Glutamatergic neuron (in vitro differentiated cells): ENCODE data around the gene SERPINI2. TPM values are rescaled to one million over a fixed set of nuclear protein-coding genes. Genes with fewer than 3 reads are reported as not detected.

ENCODE experiments used
- DNase-seq: peaks from one replicate; pipeline ENCODE4 v3.0.0; 2022
- H3K27ac Mint-ChIP-seq: one replicate; pipeline ENCODE4 v1.8.0; 2020; ENCODE audit warnings: mild to moderate bottlenecking, mixed read lengths, inconsistent platforms; ENCODE audit not compliant: unreplicated experiment
- H3K27me3 Mint-ChIP-seq: one replicate; pipeline ENCODE4 v1.8.0; 2020; ENCODE audit warnings: mild to moderate bottlenecking, moderate library complexity, mixed read lengths, inconsistent platforms; ENCODE audit not compliant: unreplicated experiment
- H3K36me3 Mint-ChIP-seq: one replicate; pipeline ENCODE4 v1.8.0; 2020; ENCODE audit warnings: mild to moderate bottlenecking, mixed read lengths, inconsistent platforms; ENCODE audit not compliant: unreplicated experiment
- H3K4me1 Mint-ChIP-seq: one replicate; pipeline ENCODE4 v1.8.0; 2020; ENCODE audit warnings: mild to moderate bottlenecking, low read depth, mixed read lengths, inconsistent platforms; ENCODE audit not compliant: unreplicated experiment
- H3K4me3 Mint-ChIP-seq: one replicate; pipeline ENCODE4 v1.8.0; 2020; ENCODE audit warnings: mild to moderate bottlenecking, mixed read lengths, inconsistent platforms; ENCODE audit not compliant: unreplicated experiment
- H3K9me3 Mint-ChIP-seq: one replicate; pipeline ENCODE4 v1.8.0; 2020; ENCODE audit warnings: mild to moderate bottlenecking, moderate library complexity, mixed read lengths, inconsistent platforms; ENCODE audit not compliant: unreplicated experiment
- CTCF ChIP-seq: fragments of 200-600 bp; sonication (generic); IDR thresholded peaks from one replicate; pipeline ENCODE4 v1.5.0; 2021; ENCODE audit not compliant: partially characterized antibody, unreplicated experiment
- total RNA-seq: library from RNA; stranded (reverse); fragmentation: NEBNext Ultra II Directional; extraction: Animal tissue kit (Norgen Biotek cat#: 25700); gene quantifications from one replicate; pipeline ENCODE4 v1.2.1, GENCODE V29; 2021; ENCODE audit not compliant: unreplicated experiment

The SERPINI2 gene
- total RNA-seq, 1 donor from 2014 or later = not detected

GRCh38 chr3:167469381-167469780 is 4.5 kb downstream of the SERPINI2 start:
- Mint-ChIP-seq H3K4me3 (no peak overlapping the region), H3K36me3 (no peaks in the 10 kb centered on the region), H3K27ac (no peak overlapping the region), H3K4me1 (no peaks in the 10 kb centered on the region), H3K9me3 (no peaks in the 10 kb centered on the region), H3K27me3 (no peaks in the 10 kb centered on the region)
- no peak for TF ChIP-seq CTCF
- DNase-seq = no peak

GRCh38 chr3:167467848-167468611 is 5.8 kb downstream of the SERPINI2 start:
- DNase-seq = no peak
- H3K4me1 Mint-ChIP-seq = no peaks in the 10 kb centered on the region
- H3K27me3 Mint-ChIP-seq = no peaks in the 10 kb centered on the region
- no peaks in the 10 kb centered on the region for H3K36me3 Mint-ChIP-seq
- no peak overlapping the region for H3K4me3 Mint-ChIP-seq
- no peaks in the 10 kb centered on the region for H3K9me3 Mint-ChIP-seq
- no peak overlapping the region for H3K27ac Mint-ChIP-seq
- no peak for TF ChIP-seq CTCF

- Mint-ChIP-seq H3K4me1 (no peaks in the 10 kb centered on the region), H3K9me3 (no peaks in the 10 kb centered on the region), H3K4me3 (no peak overlapping the region), H3K27ac (no peak overlapping the region), H3K27me3 (no peaks in the 10 kb centered on the region), H3K36me3 (no peaks in the 10 kb centered on the region)
- DNase-seq = no peak
- TF ChIP-seq CTCF = no peak
Measured at GRCh38 chr3:167466966-167467365, 6.9 kb downstream of the SERPINI2 start.

- no peak for DNase-seq
- Mint-ChIP-seq H3K27me3 (no peaks in the 10 kb centered on the region), H3K4me1 (no peaks in the 10 kb centered on the region), H3K4me3 (no peak overlapping the region), H3K27ac (no peak overlapping the region), H3K9me3 (no peaks in the 10 kb centered on the region), H3K36me3 (no peaks in the 10 kb centered on the region)
- no peak for TF ChIP-seq CTCF
Measured at GRCh38 chr3:167456157-167456799, 17.6 kb downstream of the SERPINI2 start.

GRCh38 chr3:167453815-167454214 is 20.0 kb downstream of the SERPINI2 start:
- DNase-seq = no peak
- Mint-ChIP-seq H3K4me1 (no peaks in the 10 kb centered on the region), H3K27me3 (no peaks in the 10 kb centered on the region), H3K27ac (no peak overlapping the region), H3K9me3 (no peaks in the 10 kb centered on the region), H3K4me3 (no peak overlapping the region), H3K36me3 (no peaks in the 10 kb centered on the region)
- no peak for TF ChIP-seq CTCF
